Skeletal muscle cell (primary cell): ENCODE results near the gene NPNT.

Source experiments
- DNase-seq: peaks from one replicate; pipeline ENCODE4 v3.0.0-alpha.2; 2010; ENCODE audit warnings: low read depth
- H3K4me3 ChIP-seq: 2 replicates; pipeline ENCODE4 v1.5.1; 2011; ENCODE audit warnings: low read depth, mild to moderate bottlenecking, control low read depth, low read length, moderate library complexity

Gene NPNT

DNA sequence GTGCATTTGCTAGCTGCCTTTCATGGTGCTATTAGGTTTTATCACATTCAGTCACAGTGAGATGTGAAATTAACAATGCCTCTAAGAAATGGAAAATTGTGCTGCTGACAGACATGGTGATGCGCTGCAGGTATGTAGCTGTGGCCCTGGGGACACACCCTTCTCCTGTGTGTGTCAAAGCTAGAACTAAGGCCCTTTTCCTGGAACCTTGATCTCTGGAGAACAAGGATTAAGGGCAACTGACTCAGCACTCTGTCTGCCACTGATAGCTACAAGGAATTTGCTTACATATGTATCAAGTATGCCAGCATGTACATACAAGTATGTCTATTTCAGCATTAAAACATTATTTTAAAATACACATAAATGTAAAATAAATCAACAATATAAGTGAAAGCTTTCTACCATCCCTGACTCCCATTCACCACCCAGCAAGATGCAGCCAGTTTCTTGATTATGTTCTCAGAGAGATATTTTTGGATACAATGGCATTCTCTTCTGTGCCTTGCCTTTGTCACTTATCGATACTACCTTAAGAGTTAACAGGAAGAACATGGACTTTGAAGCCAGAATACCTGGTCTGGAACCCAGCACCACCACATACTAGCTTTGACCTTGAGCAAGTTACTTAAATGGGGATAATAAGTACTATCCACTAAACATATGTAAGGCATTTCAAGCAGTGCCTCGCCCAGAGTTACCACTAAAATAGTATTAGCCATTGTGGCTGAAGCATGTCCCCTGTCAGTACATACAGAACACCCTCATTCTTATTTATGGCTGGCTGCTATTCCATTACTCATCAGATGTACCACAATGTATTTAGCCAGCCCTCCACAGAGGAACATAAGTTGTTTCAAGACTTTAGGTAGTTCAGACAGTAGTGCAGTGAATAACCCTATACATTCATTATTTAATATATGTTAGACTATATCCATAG is 68.5 kb downstream of the NPNT start:
- DNase-seq, result no peak
- no peak overlapping the region for H3K4me3 ChIP-seq

DNA sequence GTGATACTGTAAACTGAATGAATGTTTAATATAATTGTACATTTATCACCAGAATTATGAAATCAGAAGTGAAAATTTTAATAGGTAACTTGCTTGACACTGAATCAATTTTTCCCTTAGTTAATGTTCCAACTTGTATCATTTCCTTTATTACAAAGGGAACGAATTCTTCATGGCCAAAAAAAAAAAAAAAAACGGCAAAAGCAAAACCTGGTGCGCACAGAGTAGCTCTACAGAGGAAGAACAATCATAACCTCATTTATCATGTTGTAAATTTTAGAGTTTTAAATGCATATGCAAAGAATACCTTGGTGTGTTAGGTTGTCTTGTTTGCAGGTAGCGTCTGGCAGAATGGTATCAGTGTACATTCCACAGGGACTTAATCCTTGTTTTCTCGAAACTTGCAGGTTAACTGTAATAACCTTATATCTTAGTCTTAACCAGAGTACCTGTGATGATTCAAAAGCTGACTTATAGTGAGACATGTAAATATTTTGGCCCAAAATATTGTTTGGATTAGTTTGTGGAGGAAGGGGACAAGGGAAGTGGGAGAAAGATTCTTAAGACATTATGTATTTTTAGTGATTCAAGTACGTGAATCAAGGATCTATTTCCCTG is 70.0 kb downstream of the NPNT start:
- DNase-seq, result no peak
- no peak overlapping the region for H3K4me3 ChIP-seq

DNA sequence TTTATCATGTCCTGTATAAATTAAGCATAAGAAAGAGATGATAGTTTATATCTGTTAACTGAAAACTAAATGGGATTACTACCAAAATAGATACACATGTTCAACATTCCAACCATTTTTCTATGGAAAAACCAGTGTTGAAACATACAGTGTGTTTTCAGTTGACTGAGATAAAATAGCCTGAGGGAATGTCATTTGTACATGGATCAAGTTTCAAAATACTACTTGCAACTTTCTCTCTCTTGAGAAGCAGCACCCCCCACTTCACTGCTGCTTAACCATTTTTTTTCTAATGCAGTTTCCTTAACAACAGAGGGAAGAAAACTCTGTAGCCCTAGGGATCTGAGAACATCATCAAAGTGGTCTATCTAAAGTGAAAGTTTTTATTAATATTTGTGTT is 70.8 kb downstream of the NPNT start:
- peak; percentile 42 for DNase-seq

DNA sequence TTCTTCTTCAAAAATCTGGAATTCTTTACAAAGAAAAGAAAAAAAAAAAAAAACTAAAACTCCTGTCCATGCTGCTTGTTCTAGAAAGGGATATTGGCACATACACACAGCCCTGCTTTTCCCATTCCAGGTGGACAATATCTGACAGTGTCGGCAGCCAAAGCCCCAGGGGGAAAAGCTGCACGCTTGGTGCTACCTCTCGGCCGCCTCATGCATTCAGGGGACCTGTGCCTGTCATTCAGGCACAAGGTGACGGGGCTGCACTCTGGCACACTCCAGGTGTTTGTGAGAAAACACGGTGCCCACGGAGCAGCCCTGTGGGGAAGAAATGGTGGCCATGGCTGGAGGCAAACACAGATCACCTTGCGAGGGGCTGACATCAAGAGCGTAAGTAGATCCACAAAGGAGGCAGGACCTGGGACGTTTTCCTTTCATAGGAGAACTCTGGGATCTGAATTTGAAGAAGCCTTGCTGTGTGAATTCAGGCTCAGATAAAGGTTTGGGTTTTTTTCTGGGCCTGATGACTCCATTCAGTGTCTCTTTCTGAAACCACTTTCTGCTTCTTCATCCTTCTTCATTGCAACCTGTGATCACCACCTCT is 71.9 kb downstream of the NPNT start:
- no peak overlapping the region for H3K4me3 ChIP-seq

More for the DNA sequence above, 70.8 kb downstream of the NPNT start:
- no peak overlapping the region for H3K4me3 ChIP-seq

DNA sequence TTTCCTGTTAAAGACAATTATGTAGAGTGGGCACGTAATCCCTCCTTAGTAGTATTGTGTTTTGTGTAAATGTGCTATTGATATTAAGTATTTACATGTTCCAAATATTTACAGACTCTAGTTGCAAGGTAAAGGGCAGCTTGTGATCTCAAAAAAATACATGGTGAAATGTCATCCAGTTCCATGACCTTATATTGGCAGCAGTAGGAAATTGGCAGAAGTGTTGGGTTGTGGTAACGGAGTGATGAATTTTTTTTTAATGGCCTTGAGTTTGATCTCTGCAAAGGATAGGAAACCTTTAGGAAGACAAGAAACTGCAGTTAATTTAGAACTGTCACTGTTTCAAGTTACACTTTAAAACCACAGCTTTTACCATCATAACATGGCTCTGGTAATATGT is 74.3 kb downstream of the NPNT start:
- H3K4me3 ChIP-seq, result no peak overlapping the region
- DNase-seq, result no peak

More for the DNA sequence above, 71.9 kb downstream of the NPNT start:
- no peak for DNase-seq

DNA sequence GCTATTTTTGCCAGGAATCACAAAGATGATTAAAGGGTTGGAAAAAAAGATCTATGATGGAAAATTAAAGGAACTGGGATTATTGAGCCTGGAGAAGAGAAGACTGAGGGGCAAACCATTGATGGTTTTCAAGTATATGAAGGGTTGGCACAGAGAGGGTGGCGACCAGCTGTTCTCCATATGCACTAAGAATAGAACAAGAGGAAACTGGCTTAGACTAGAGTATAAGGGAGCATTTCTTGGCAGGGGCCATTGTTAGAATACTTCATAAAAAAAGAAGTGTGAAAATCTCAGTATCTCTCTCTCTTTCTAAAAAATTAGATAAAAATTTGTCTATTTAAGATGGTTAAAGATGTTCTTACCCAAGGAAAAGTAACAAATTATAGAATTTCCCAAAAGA is 75.1 kb downstream of the NPNT start:
- no peak for DNase-seq
- no peak overlapping the region for H3K4me3 ChIP-seq

DNA sequence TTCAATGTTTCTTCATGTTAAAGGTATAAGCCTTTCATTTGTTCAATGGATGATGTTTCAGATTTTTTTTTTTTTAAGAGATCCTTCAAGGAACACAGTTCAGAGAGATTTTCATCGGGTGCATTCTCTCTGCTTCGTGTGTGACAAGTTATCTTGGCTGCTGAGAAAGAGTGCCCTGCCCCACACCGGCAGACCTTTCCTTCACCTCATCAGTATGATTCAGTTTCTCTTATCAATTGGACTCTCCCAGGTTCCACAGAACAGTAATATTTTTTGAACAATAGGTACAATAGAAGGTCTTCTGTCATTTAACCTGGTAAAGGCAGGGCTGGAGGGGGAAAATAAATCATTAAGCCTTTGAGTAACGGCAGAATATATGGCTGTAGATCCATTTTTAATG is 75.8 kb downstream of the NPNT start:
- DNase-seq, result no peak
- H3K4me3 ChIP-seq, result no peak overlapping the region

DNA sequence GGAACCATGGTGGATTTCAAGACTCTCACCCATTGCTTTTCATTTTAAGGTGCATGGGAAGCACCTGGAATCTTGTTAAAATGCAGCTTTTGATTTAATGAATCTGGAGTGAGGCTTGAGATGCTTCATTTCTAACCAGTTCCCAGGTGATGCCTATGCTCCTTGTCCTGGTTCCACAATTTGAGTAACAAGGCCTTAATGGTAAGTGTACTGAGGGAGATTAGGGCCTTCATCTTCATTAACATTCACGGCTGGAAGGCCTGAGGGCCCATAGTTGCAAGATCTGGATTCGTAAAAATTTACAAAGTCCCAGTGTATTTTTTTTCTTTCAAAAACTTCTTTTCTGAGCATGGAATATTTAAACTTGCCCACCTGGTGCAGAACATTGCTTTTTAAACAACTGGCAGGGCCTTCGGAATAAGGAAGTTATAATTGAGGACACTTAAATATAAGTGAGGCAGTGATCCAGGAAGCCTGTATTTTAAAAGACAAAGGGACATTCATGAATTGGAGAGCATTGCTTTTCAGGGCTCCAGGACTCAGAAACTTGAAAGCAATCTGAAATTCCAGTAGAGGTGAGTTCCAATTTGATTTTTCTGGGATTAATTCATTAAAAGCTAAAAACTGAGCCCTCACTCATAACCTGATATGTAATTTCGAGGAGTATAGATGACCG is 77.8 kb downstream of the NPNT start:
- no peak for DNase-seq
- H3K4me3 ChIP-seq, result no peak overlapping the region

DNA sequence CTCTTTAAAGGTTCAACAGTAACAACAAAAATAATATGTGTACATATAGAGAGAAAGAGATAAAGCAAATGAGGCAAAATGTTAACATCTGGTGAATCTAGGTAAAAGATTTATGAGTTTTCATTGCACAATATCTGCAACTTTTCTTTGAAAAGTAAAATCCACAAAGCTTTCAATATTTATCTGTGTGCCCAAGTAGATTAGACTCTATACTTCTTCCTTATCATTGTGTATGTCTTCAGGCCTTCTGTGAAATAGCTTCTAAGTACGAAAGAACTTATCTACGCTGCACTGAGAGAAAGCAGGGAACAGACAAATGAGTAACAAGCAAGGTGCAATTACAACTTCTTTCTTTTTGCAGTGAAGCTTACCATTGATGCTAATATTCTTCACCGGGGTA is 81.6 kb downstream of the NPNT start:
- H3K4me3 ChIP-seq, result no peak overlapping the region
- DNase-seq, result no peak

DNA sequence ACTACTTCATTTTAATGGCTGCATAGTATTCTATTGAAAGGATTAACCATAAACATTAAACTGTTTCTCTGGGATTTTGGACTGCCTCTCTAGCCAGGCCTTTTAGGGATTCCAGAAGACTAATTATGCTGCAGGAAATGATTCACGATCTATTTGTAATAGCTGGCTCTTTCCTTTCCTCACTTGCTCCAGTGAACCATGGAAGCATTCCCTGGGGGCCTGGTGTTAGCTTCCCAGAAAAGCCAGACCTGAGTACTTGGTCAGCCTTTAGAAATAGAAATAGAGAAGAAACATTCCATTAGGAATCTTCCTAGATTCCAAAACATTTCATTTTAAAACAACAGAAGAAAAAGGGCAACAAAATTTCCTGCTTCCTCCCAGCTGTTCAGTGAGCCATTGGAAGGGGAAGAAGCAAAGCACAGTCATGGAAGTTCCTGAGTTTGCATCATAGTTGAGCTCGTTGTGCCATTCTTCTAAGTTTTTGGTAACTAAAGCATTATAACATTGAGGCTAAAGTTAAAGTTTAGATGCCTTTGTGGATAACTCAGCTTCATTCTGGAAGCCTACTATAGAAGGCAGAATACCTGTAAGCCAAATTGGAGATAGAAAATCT is 83.5 kb downstream of the NPNT start:
- DNase-seq, result peak; percentile 79
- H3K4me3 ChIP-seq, result no peak overlapping the region

DNA sequence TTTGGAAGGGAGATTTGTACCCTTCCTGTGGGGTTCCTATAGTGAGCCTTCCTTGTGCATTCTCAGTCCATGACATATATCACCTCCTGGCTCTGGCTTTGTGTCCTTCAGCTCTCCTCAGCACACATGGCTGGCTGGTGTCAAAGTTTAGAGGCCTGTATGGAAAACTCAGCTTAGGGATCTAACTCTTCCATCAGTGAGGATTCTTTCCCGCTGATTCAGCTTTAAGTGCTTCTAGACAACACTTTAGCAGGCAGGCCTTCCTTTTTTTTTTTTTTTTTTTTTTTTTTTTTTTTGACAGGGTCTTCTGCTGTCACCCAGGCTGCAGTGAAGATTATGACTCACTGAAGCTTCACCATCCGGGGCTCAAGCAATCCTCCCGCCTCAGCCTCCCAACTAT is 84.2 kb downstream of the NPNT start:
- no peak for DNase-seq
- no peak overlapping the region for H3K4me3 ChIP-seq

DNA sequence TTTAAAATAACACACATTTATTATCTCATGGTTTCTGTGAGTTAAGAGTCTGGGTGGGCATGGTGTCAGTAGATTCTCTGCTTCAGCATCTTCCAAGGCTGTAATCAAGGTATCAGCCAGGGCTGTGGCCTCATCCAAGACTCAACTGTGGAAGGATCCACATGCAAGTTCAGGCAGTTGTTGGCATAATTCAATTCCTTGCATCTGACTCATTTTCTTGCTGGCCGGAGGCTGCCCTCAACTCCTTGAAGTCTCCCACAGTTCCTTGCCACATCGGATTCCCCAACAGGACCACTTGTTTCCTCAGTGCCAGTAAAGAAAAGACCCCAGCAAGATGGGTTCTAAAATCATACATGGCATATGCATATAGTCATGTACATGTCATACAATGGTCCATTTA is 93.4 kb downstream of the NPNT start:
- no peak overlapping the region for H3K4me3 ChIP-seq
- DNase-seq, result no peak

DNA sequence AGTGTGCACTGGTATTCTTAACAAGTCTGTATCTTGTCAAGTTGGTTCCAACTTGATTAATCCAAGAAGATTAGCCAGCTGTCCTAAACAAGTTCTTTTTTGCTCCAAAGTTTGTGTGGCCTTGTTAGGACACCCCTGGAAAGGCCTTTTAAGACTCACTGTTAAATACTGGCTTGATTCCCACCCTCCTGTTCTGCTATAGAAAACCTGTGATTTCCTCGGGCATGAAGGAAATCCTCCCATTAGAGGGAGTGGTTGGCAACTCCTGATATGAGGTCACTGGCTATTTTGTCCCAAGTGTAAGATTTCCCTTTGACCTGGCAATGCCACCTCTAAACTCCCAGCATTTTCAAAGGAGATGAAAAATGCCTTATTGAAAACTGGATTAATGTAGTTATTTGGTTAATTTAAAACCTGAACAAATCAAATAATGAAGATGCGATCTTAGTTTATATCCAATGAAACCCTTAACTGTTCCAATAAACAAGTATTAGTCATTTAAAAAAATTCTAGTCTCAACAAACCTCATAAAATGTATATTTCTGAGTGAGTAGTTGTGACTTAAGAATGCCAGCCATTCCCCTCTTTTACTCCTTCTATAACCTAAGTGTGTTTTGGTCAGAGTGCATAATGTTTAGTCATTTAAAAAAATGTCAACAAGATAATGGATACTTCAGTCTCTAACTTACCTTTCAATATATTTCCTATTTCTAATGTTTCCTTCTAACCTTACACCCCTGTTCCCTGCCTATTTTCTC is 94.4 kb downstream of the NPNT start:
- no peak overlapping the region for H3K4me3 ChIP-seq
- no peak for DNase-seq

DNA sequence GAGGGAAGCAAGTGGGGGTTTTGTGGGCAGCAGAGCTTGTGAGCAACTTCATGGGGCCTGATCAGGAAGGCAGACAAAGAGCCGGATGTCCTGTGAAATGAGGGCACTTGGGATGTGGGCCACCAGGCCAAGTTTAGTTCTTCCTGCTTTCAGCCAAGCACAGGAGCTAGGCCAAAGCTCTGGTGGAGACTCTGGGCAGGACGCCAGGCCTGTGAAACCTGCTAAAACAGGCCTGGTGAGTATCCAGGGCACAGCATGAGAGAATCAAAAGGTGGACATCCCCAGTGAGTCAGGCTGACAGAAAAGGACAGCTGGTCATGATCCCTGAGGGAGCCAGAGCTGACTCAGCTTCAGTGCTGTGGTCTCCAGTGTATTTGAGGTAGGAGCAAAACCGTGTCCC is 95.7 kb downstream of the NPNT start:
- DNase-seq, result peak; percentile 56
- H3K4me3 ChIP-seq, result no peak overlapping the region

DNA sequence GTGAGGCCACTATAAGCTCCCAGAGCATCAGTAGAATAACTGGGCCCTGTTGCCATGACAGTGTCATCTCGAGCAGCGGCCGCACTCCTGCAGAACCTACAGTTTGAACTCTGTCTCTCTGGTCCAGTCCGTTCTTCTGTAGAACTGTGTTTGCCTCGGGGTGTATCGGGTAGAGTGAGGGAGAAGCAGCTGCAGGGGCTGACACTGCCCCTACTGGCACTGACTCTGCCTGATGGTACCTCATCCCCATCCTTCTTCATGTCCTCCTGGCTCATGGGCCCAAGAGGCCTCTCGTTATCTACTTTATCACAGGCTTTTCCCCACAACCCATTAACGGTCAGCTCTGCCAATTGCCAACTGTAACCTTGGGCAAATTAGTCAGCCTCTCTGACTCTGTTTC is 96.5 kb downstream of the NPNT start:
- DNase-seq, result no peak
- no peak overlapping the region for H3K4me3 ChIP-seq

DNA sequence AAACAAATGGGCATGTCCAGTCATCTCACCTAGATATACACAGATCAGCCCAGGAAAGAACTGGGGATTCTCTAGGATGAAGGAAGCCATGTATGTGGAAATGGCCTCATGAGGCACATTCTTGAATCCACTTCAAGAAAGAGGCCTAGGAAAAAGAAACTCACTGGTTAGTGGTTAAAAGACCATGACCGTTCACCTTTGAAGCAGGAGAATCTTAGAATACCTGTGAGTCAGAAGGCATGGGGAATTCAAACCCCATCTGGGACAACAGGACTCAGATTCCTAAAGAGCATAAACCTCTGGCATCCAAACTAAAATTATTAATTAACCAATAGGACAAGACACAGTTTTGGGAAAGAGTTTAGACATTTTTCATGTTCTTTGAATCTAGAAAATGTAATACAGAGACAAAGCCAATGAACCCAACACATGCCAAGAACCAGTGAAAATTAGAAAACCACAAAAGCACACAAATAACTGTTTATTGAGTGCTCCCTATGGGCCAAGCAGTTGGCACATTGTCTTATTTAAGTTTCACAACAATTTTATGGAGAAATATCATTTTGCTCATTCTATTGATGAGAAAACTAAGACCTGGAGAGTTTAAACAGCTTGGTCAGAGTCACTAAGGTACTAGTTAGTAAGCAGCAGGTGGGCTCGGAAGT is 97.5 kb downstream of the NPNT start:
- DNase-seq, result no peak
- no peak overlapping the region for H3K4me3 ChIP-seq

DNA sequence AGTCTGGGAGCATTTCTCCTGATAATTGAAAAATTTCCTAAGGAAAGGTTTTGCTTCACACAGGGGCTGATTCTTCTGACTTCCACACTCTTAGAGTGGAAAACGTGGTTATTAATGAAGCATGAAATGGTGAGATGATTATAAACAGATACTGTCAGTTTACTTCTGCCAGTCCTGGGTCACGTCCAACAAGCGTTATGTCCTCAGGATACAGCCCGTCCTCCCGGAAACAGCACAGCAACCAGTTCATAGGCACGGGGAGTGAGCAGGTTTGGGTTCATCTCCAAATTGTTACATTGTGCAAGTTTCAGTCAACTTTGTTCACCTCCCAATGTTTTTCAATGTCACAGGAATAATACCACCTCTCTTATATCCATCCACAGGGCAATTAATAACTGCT is 98.8 kb downstream of the NPNT start:
- no peak for DNase-seq
- no peak overlapping the region for H3K4me3 ChIP-seq

DNA sequence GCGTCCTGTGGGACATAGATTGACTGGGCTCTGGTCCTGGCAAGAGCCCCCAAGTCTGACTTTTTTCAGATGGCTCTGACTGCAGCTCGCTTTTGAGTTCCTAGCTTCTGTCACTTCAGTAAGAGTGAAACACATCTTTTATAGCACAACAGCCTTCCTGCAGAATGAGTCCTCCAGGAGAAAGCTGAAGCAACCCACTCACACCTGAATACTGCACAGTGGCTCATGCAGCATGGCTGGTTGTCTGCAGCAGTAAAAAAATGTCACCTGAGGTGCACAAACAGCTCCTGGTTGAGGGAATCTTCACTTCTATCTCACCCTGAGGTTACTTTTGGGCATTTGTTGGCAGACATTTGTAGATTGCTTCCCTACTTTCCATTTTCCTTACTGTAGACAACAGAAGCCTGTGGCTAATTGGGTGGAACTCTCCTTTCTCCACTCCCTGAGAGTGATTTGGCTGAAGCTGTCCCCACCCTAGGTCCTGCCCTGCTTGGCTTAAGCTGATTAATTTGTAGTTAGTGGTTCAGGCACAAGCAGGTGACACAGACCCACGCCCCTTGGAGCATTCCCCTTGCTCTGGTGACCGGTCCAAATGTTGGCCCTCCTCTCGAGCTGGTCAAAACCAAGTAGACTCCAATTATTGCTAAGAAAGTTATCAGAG is 99.7 kb downstream of the NPNT start:
- DNase-seq, result no peak
- no peak overlapping the region for H3K4me3 ChIP-seq
